Stimulated activated CD4-positive, alpha-beta T cell treated with anti-CD3 and anti-CD28 coated beads, Interleukin-15, amount 100 ng/mL, for 1 hour (primary cell): ENCODE measurements around the gene SRSF9.

Source experiments
- DNase-seq, 2 donors: peaks; one replicate each; pipeline ENCODE4 v3.0.0-alpha.2; 2020; ENCODE audit warnings: low read depth in 1 of 2, low spot score in 1 of 2

The SRSF9 gene

GRCh38 chr12:120413901-120414695 lies 55.5 kb downstream of the SRSF9 start:
- no peak for DNase-seq

DNA sequence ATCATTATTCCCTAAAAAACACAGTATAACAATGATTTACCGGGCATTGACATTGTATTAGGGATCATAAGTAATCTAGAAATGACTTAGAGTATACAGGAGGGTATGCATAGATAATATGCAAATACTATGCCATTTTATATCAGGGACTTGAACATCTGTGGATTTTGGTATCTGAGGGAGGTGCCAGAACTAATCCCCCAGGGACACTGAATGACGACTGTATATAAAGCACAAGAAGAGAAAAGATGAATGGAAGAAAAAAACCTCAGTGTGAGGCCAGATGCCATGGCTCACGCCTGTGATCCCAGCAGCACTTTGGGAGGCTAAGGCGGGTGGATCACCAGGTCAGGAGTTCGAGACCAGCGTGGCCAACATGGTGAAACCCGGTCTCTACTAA lies 57.1 kb downstream of the SRSF9 start:
- DNase-seq, result no peak
